ENCODE data around the gene HMOX2. TPM values are rescaled to one million over a fixed set of nuclear protein-coding genes. Genes with fewer than 3 reads are reported as not detected.

HMOX2 gene
- polyA plus RNA-seq, 3 donors from 2014 or later, result 130 to 225 (median 196) TPM

- Mint-ChIP-seq H3K9me3 (no peaks in the 10 kb centered on the region), H3K4me1 (peaks cover 35 to 40% of the 10 kb centered on the region in 2 donors), H3K4me3 (peak overlapping the region in 4 of 5 donors; percentile 6 to 54 (median 38)), H3K27me3 (ENCODE audit: low read depth in 3 of 3) (peaks cover 6 to 10% (median 7%) of the 10 kb centered on the region in 3 donors), H3K27ac (peak overlapping the region in 4 of 6 donors; percentile 36 to 90 (median 78)), H3K36me3 (no peaks in the 10 kb centered on the region)
- no peak for DNase-seq
Observed at GRCh38 chr16:4539716-4540284, 63.6 kb downstream of the HMOX2 start.

- H3K4me3 Mint-ChIP-seq, result no peak overlapping the region
- no peak overlapping the region for H3K27ac Mint-ChIP-seq
- no peaks in the 10 kb centered on the region for H3K36me3 Mint-ChIP-seq
- H3K4me1 Mint-ChIP-seq, result peaks cover 7 to 11% of the 10 kb centered on the region in 2 donors
- peaks cover 0 to 5% (median 2%) of the 10 kb centered on the region in 3 donors for H3K27me3 Mint-ChIP-seq (ENCODE audit: low read depth in 3 of 3)
- no peaks in the 10 kb centered on the region for H3K9me3 Mint-ChIP-seq
- no peak for DNase-seq
Observed at GRCh38 chr16:4544473-4544872, 68.3 kb downstream of the HMOX2 start.

GRCh38 chr16:4548124-4548523, 71.9 kb downstream of the HMOX2 start:
- peaks cover 2 to 3% (median 3%) of the 10 kb centered on the region in 3 donors for H3K27me3 Mint-ChIP-seq (ENCODE audit: low read depth in 3 of 3)
- H3K4me1 Mint-ChIP-seq, result peaks cover 4 to 6% of the 10 kb centered on the region in 2 donors
- H3K9me3 Mint-ChIP-seq, result no peaks in the 10 kb centered on the region
- no peak for DNase-seq
- no peak overlapping the region for H3K27ac Mint-ChIP-seq
- no peak overlapping the region for H3K4me3 Mint-ChIP-seq
- no peaks in the 10 kb centered on the region for H3K36me3 Mint-ChIP-seq

GRCh38 chr16:4550591-4550990, 74.4 kb downstream of the HMOX2 start:
- no peak for DNase-seq
- Mint-ChIP-seq H3K27me3 (ENCODE audit: low read depth in 3 of 3) (peaks cover 2 to 3% (median 3%) of the 10 kb centered on the region in 3 donors), H3K4me1 (peaks cover 4 to 6% of the 10 kb centered on the region in 2 donors), H3K27ac (no peak overlapping the region), H3K36me3 (no peaks in the 10 kb centered on the region), H3K9me3 (no peaks in the 10 kb centered on the region), H3K4me3 (no peak overlapping the region)

- Mint-ChIP-seq H3K27ac (no peak overlapping the region), H3K9me3 (no peaks in the 10 kb centered on the region)
Observed at GRCh38 chr16:4552541-4552940, 76.3 kb downstream of the HMOX2 start.

GRCh38 chr16:4556112-4556511, 79.9 kb downstream of the HMOX2 start, which contains the start of gene C16orf96:
TSS of gene C16orf96 (plus strand) at chr16:4556340. CDS start at chr16:4556490, 150 bp downstream.
- Mint-ChIP-seq H3K27ac (peak within 1 kb of the TSS in 2 of 6 donors; percentile 14 to 71), H3K9me3 (no peaks in the 10 kb centered on the region), H3K4me1 (no peaks in the 10 kb centered on the region), H3K36me3 (peaks cover 0 to 3% (median 0%) of the 10 kb centered on the region in 3 donors), H3K4me3 (no peak within 1 kb of the TSS), H3K27me3 (ENCODE audit: low read depth in 3 of 3) (peaks cover 2 to 5% (median 3%) of the 10 kb centered on the region in 3 donors)
- DNase-seq, result no peak

More at GRCh38 chr16:4552541-4552940, 76.3 kb downstream of the HMOX2 start:
- peaks cover 4 to 6% of the 10 kb centered on the region in 2 donors for H3K4me1 Mint-ChIP-seq
- peaks cover 2 to 5% (median 3%) of the 10 kb centered on the region in 3 donors for H3K27me3 Mint-ChIP-seq (ENCODE audit: low read depth in 3 of 3)
- DNase-seq, result no peak
- no peak overlapping the region for H3K4me3 Mint-ChIP-seq
- H3K36me3 Mint-ChIP-seq, result peaks cover 0 to 3% (median 0%) of the 10 kb centered on the region in 3 donors

GRCh38 chr16:4556580-4556979, 80.4 kb downstream of the HMOX2 start:
- H3K36me3 Mint-ChIP-seq, result peaks cover 0 to 3% (median 0%) of the 10 kb centered on the region in 3 donors
- no peak overlapping the region for H3K27ac Mint-ChIP-seq
- no peaks in the 10 kb centered on the region for H3K4me1 Mint-ChIP-seq

GRCh38 chr16:4557973-4558372, 81.8 kb downstream of the HMOX2 start:
- H3K27ac Mint-ChIP-seq, result no peak overlapping the region
- H3K36me3 Mint-ChIP-seq, result peaks cover 0 to 3% (median 0%) of the 10 kb centered on the region in 3 donors
- H3K27me3 Mint-ChIP-seq (ENCODE audit: low read depth in 3 of 3), result peaks cover 0 to 2% (median 0%) of the 10 kb centered on the region in 3 donors
- H3K9me3 Mint-ChIP-seq, result no peaks in the 10 kb centered on the region
- H3K4me1 Mint-ChIP-seq, result no peaks in the 10 kb centered on the region
- DNase-seq, result no peak
- no peak overlapping the region for H3K4me3 Mint-ChIP-seq

More at GRCh38 chr16:4556580-4556979, 80.4 kb downstream of the HMOX2 start:
- H3K9me3 Mint-ChIP-seq, result no peaks in the 10 kb centered on the region
- H3K4me3 Mint-ChIP-seq, result no peak overlapping the region
- DNase-seq, result no peak
- peaks cover 2 to 5% (median 3%) of the 10 kb centered on the region in 3 donors for H3K27me3 Mint-ChIP-seq (ENCODE audit: low read depth in 3 of 3)

Other genes with a start within 250 kb of the HMOX2 start
- gene SRL, start 234.3 kb upstream of the HMOX2 start, polyA plus RNA-seq, result not detected
- under 1 TPM; 0.16 to 0.69 (median 0.41) TPM for gene TFAP4, start 203.4 kb upstream of the HMOX2 start, polyA plus RNA-seq
- gene GLIS2, start 160.3 kb upstream of the HMOX2 start, polyA plus RNA-seq, result not detected
- 10 to 100 TPM; 32.9 to 61.6 (median 36.3) TPM for gene PAM16, start 125.1 kb upstream of the HMOX2 start, polyA plus RNA-seq
- gene VASN, start 104.5 kb upstream of the HMOX2 start, polyA plus RNA-seq, result under 1 TPM in 2 of 3 donors, not detected in 1; 0.07 to 0.20 TPM
- 100 to 1,000 TPM in 1 of 3 donors, 10 to 100 TPM in 2; 37.6 to 112 (median 37.8) TPM for gene CORO7, start 59.8 kb upstream of the HMOX2 start, polyA plus RNA-seq
- 10 to 100 TPM; 32.7 to 42.4 (median 38.7) TPM for gene DNAJA3, start 50.5 kb upstream of the HMOX2 start, polyA plus RNA-seq
- gene NMRAL1, start 1.8 kb upstream of the HMOX2 start, polyA plus RNA-seq, result 10 to 100 TPM; 46.1 to 65.3 (median 60.7) TPM
- gene CDIP1, start 62.4 kb downstream of the HMOX2 start, polyA plus RNA-seq, result 10 to 100 TPM; 26.9 to 51.9 (median 47.8) TPM
- not detected for gene C16orf96, start 79.9 kb downstream of the HMOX2 start, polyA plus RNA-seq
- 10 to 100 TPM in 1 of 3 donors, 1 to 10 TPM in 2; 2.3 to 11.8 (median 6.5) TPM for gene UBALD1, start 138.5 kb downstream of the HMOX2 start, polyA plus RNA-seq
- 10 to 100 TPM in 1 of 3 donors, 1 to 10 TPM in 2; 2.3 to 13.2 (median 3.5) TPM for gene MGRN1, start 148.4 kb downstream of the HMOX2 start, polyA plus RNA-seq
- 100 to 1,000 TPM in 1 of 3 donors, 10 to 100 TPM in 2; 86.5 to 125 (median 99.6) TPM for gene NUDT16L1, start 217.2 kb downstream of the HMOX2 start, polyA plus RNA-seq

All from immature natural killer cell (primary cell).